Measurements from ENCODE around the gene THADA. TPM values are rescaled to one million over a fixed set of nuclear protein-coding genes. Genes with fewer than 3 reads are reported as not detected.

The THADA gene
- polyA plus RNA-seq, 3 donors: 7.3 to 11.2 (median 9.7) TPM

DNA sequence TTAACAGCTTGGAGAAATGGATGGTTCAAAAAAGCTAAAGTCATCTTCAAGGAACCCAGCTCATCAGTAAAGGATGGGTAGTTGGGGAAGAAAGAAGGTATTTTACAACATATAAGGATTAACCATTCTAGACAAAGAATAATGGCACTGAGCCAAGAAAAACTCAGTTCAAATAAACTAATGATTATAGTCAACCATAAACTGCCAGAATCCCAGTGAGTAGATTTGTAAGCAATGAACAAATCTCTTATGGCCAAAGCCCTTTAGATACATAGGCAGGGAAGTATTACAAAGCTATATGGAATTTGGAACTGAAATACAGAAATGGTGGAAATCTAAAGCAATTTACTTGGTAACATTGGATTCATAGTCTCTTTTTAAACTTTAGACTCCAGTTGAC is 277.0 kb downstream of the THADA start:
- TF ChIP-seq, protein P1, sequence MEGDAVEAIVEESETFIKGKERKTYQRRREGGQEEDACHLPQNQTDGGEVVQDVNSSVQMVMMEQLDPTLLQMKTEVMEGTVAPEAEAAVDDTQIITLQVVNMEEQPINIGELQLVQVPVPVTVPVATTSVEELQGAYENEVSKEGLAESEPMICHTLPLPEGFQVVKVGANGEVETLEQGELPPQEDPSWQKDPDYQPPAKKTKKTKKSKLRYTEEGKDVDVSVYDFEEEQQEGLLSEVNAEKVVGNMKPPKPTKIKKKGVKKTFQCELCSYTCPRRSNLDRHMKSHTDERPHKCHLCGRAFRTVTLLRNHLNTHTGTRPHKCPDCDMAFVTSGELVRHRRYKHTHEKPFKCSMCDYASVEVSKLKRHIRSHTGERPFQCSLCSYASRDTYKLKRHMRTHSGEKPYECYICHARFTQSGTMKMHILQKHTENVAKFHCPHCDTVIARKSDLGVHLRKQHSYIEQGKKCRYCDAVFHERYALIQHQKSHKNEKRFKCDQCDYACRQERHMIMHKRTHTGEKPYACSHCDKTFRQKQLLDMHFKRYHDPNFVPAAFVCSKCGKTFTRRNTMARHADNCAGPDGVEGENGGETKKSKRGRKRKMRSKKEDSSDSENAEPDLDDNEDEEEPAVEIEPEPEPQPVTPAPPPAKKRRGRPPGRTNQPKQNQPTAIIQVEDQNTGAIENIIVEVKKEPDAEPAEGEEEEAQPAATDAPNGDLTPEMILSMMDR (IDR thresholded peaks at IDR 0.05): no peak
- no peaks in the 10 kb centered on the region for H4K20me1 ChIP-seq (ENCODE audit: insufficient read depth, low read length)
- no peaks in the 10 kb centered on the region for H3K9me3 Mint-ChIP-seq

DNA sequence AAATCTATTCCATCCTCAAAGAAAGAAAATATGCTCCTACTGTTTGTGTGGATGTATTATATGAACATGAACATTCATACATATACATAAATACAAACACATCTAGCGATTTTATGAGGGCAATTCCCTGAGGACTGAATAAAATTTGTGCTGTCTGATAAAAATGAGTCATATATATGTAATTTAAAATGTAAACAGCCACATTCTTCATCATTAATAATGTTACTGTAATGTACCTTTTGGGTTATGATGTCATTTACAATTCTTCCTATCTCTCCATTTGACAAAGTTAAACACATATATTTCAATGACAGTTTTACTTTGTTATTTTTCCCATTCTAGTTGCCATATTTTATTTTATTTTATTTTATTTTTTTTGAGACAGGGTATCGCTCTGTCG is 278.2 kb downstream of the THADA start:
- Histone ChIP-seq H2AFZ (ENCODE audit: insufficient read depth, low read depth, low read length, poor library complexity, severe bottlenecking) (no peak overlapping the region), H3K27me3 (ENCODE audit: control insufficient read depth in 2 of 2, insufficient read depth in 2 of 2, low read length in 2 of 2) (no peaks in the 10 kb centered on the region), H3K27ac (ENCODE audit: low read depth in 1 of 2, low read length in 2 of 2) (no peak overlapping the region), H3K36me3 (replicated peaks in 1 of 2; ENCODE audit: control insufficient read depth in 1 of 2, insufficient read depth in 2 of 2, low read length in 2 of 2) (peaks cover 9 to 20% of the 10 kb centered on the region in 2 donors), H3K4me2 (replicated peaks; ENCODE audit: extremely low read depth, low read length, poor library complexity, severe bottlenecking) (no peak overlapping the region), H3K79me2 (ENCODE audit: insufficient read depth, low read length) (no peaks in the 10 kb centered on the region), H4K20me1 (ENCODE audit: insufficient read depth, low read length) (no peaks in the 10 kb centered on the region), H3K9me3 (replicated peaks in 1 of 2; ENCODE audit: control insufficient read depth in 1 of 2, insufficient read depth in 1 of 2, low read length in 2 of 2) (no peaks in the 10 kb centered on the region), H3K4me3 (replicated peaks in 1 of 3; ENCODE audit: low read depth in 2 of 3, low read length in 3 of 3) (no peak overlapping the region), H3K9ac (ENCODE audit: insufficient read depth, low read length, poor library complexity, severe bottlenecking) (no peak overlapping the region), H3K4me1 (ENCODE audit: control insufficient read depth in 1 of 2, insufficient read depth in 2 of 2, low read length in 2 of 2) (peaks cover 17 to 24% of the 10 kb centered on the region in 2 donors)
- H3K36me3 Mint-ChIP-seq: peaks cover 23 to 33% of the 10 kb centered on the region in 2 donors
- DNase-seq: no peak
- WGBS (ENCODE audit: insufficient coverage): no CpG with 5 or more reads among the region's 3 CpGs
- TF ChIP-seq, protein P1 (IDR thresholded peaks at IDR 0.05): no peak
- peaks cover 18% of the 10 kb centered on the region for H3K4me1 Mint-ChIP-seq
- intact Hi-C loops (cut with micrococcal nuclease): no loop called here
- H3K4me3 Mint-ChIP-seq: no peak overlapping the region
- no peak overlapping the region for H3K27ac Mint-ChIP-seq
- no peaks in the 10 kb centered on the region for H3K9me3 Mint-ChIP-seq
- peaks cover 0 to 3% (median 0%) of the 10 kb centered on the region in 3 donors for H3K27me3 Mint-ChIP-seq (ENCODE audit: low read depth in 3 of 3)

More for the DNA sequence above, 277.0 kb downstream of the THADA start:
- H3K36me3 ChIP-seq (replicated peaks in 1 of 2; ENCODE audit: control insufficient read depth in 1 of 2, insufficient read depth in 2 of 2, low read length in 2 of 2): peaks cover 9 to 20% of the 10 kb centered on the region in 2 donors
- H3K9me3 ChIP-seq (replicated peaks in 1 of 2; ENCODE audit: control insufficient read depth in 1 of 2, insufficient read depth in 1 of 2, low read length in 2 of 2): no peaks in the 10 kb centered on the region
- no peak overlapping the region for H3K27ac ChIP-seq (ENCODE audit: low read depth in 1 of 2, low read length in 2 of 2)
- Mint-ChIP-seq H3K4me1 (peaks cover 10% of the 10 kb centered on the region), H3K36me3 (peaks cover 28 to 33% of the 10 kb centered on the region in 2 donors), H3K27ac (no peak overlapping the region), H3K27me3 (ENCODE audit: low read depth in 3 of 3) (peaks cover 0 to 3% (median 0%) of the 10 kb centered on the region in 3 donors), H3K4me3 (no peak overlapping the region)
- H3K4me2 ChIP-seq (replicated peaks; ENCODE audit: extremely low read depth, low read length, poor library complexity, severe bottlenecking): no peak overlapping the region
- H3K4me3 ChIP-seq (replicated peaks in 1 of 3; ENCODE audit: low read depth in 2 of 3, low read length in 3 of 3): no peak overlapping the region
- no peaks in the 10 kb centered on the region for H3K27me3 ChIP-seq (ENCODE audit: control insufficient read depth in 2 of 2, insufficient read depth in 2 of 2, low read length in 2 of 2)
- H2AFZ ChIP-seq (ENCODE audit: insufficient read depth, low read depth, low read length, poor library complexity, severe bottlenecking): no peak overlapping the region
- H3K79me2 ChIP-seq (ENCODE audit: insufficient read depth, low read length): no peaks in the 10 kb centered on the region
- H3K4me1 ChIP-seq (ENCODE audit: control insufficient read depth in 1 of 2, insufficient read depth in 2 of 2, low read length in 2 of 2): peaks cover 6 to 15% of the 10 kb centered on the region in 2 donors
- intact Hi-C loops (cut with micrococcal nuclease): no loop called here
- no peak for DNase-seq
- no peak overlapping the region for H3K9ac ChIP-seq (ENCODE audit: insufficient read depth, low read length, poor library complexity, severe bottlenecking)

Data from CD14-positive monocyte (primary cell).